ENCODE measurements around the gene PDPR. TPM values are rescaled to one million over a fixed set of nuclear protein-coding genes. Genes with fewer than 3 reads are reported as not detected.
"Not testable (repeated sequence)": the region's sequence is repeated elsewhere in the genome, so short reads cannot be mapped to it uniquely, and the experiment has no call there.

Gene PDPR
- total RNA-seq, 1 experiment from 2014 or later = 42.9 TPM

- H3K4me3 ChIP-seq (ENCODE audit: low read depth, low read length); intact Hi-C loops (cut with micrococcal nuclease; ENCODE audit: unreplicated experiment); CTCF ChIA-PET; H3K4me1 Mint-ChIP-seq (ENCODE audit: low read depth, unreplicated experiment); H3K9me3 ChIP-seq; POLR2A ChIA-PET; H3K27me3 ChIP-seq (replicated peaks; ENCODE audit: control insufficient read depth, insufficient read depth, low read length); H3K4me1 ChIP-seq; H3K36me3 Mint-ChIP-seq (ENCODE audit: insufficient read depth, unreplicated experiment); DNase-seq; H3K27me3 Mint-ChIP-seq (ENCODE audit: insufficient read depth, unreplicated experiment); H3K27ac Mint-ChIP-seq (ENCODE audit: unreplicated experiment); H3K9me3 Mint-ChIP-seq (ENCODE audit: unreplicated experiment); H3K4me3 Mint-ChIP-seq (ENCODE audit: unreplicated experiment); BruUV-seq (replicated peaks); H3K36me3 ChIP-seq (ENCODE audit: control insufficient read depth, insufficient read depth, low read length): not testable (repeated sequence)
Measured at GRCh38 chr16:70094096-70094495, 20.0 kb upstream of the PDPR start.

GRCh38 chr16:70109583-70110279 lies 4.4 kb upstream of the PDPR start:
- H3K27me3 ChIP-seq (replicated peaks; ENCODE audit: control insufficient read depth, insufficient read depth, low read length); POLR2A ChIA-PET; CTCF ChIA-PET; H3K4me1 ChIP-seq; H3K27me3 Mint-ChIP-seq (ENCODE audit: insufficient read depth, unreplicated experiment); intact Hi-C loops (cut with micrococcal nuclease; ENCODE audit: unreplicated experiment); H3K4me3 Mint-ChIP-seq (ENCODE audit: unreplicated experiment); H3K9me3 Mint-ChIP-seq (ENCODE audit: unreplicated experiment); H3K4me1 Mint-ChIP-seq (ENCODE audit: low read depth, unreplicated experiment); H3K4me3 ChIP-seq (ENCODE audit: low read depth, low read length); H3K36me3 ChIP-seq (ENCODE audit: control insufficient read depth, insufficient read depth, low read length); H3K9me3 ChIP-seq; BruUV-seq (replicated peaks); H3K36me3 Mint-ChIP-seq (ENCODE audit: insufficient read depth, unreplicated experiment): not testable (repeated sequence)
- DNase-seq = peak; percentile 69
- H3K27ac Mint-ChIP-seq (ENCODE audit: unreplicated experiment) = peak overlapping the region; percentile 86

- H3K36me3 ChIP-seq (ENCODE audit: control insufficient read depth, insufficient read depth, low read length); CTCF ChIA-PET; H3K4me3 ChIP-seq (ENCODE audit: low read depth, low read length); H3K9me3 Mint-ChIP-seq (ENCODE audit: unreplicated experiment); H3K27ac Mint-ChIP-seq (ENCODE audit: unreplicated experiment); H3K9me3 ChIP-seq; H3K36me3 Mint-ChIP-seq (ENCODE audit: insufficient read depth, unreplicated experiment); H3K27me3 Mint-ChIP-seq (ENCODE audit: insufficient read depth, unreplicated experiment); DNase-seq; intact Hi-C loops (cut with micrococcal nuclease; ENCODE audit: unreplicated experiment); POLR2A ChIA-PET; H3K27me3 ChIP-seq (replicated peaks; ENCODE audit: control insufficient read depth, insufficient read depth, low read length); H3K4me1 Mint-ChIP-seq (ENCODE audit: low read depth, unreplicated experiment); H3K4me1 ChIP-seq; BruUV-seq (replicated peaks); H3K4me3 Mint-ChIP-seq (ENCODE audit: unreplicated experiment): not testable (repeated sequence)
Measured at GRCh38 chr16:70112162-70112561, 2.0 kb upstream of the PDPR start.

GRCh38 chr16:70113599-70113981 lies 542 bp upstream of the PDPR start:
- POLR2A ChIA-PET; H3K9me3 ChIP-seq; H3K36me3 Mint-ChIP-seq (ENCODE audit: insufficient read depth, unreplicated experiment); CTCF ChIA-PET; H3K27me3 ChIP-seq (replicated peaks; ENCODE audit: control insufficient read depth, insufficient read depth, low read length); H3K4me1 Mint-ChIP-seq (ENCODE audit: low read depth, unreplicated experiment); DNase-seq; intact Hi-C loops (cut with micrococcal nuclease; ENCODE audit: unreplicated experiment); H3K36me3 ChIP-seq (ENCODE audit: control insufficient read depth, insufficient read depth, low read length); H3K27me3 Mint-ChIP-seq (ENCODE audit: insufficient read depth, unreplicated experiment); H3K4me1 ChIP-seq; H3K9me3 Mint-ChIP-seq (ENCODE audit: unreplicated experiment): not testable (repeated sequence)
- Mint-ChIP-seq H3K4me3 (ENCODE audit: unreplicated experiment) (peak overlapping the region; percentile 88), H3K27ac (ENCODE audit: unreplicated experiment) (peak overlapping the region; percentile 53)
- BruUV-seq (replicated peaks) = TSS peak; percentile 83
- H3K4me3 ChIP-seq (ENCODE audit: low read depth, low read length) = peak overlapping the region; percentile 89

- H3K36me3 ChIP-seq (ENCODE audit: control insufficient read depth, insufficient read depth, low read length); BruUV-seq (replicated peaks); CTCF ChIA-PET; H3K4me1 ChIP-seq; H3K4me1 Mint-ChIP-seq (ENCODE audit: low read depth, unreplicated experiment); intact Hi-C loops (cut with micrococcal nuclease; ENCODE audit: unreplicated experiment); DNase-seq; H3K9me3 Mint-ChIP-seq (ENCODE audit: unreplicated experiment); H3K4me3 Mint-ChIP-seq (ENCODE audit: unreplicated experiment); H3K27ac Mint-ChIP-seq (ENCODE audit: unreplicated experiment); POLR2A ChIA-PET; H3K27me3 Mint-ChIP-seq (ENCODE audit: insufficient read depth, unreplicated experiment); H3K9me3 ChIP-seq; H3K4me3 ChIP-seq (ENCODE audit: low read depth, low read length); H3K27me3 ChIP-seq (replicated peaks; ENCODE audit: control insufficient read depth, insufficient read depth, low read length): not testable (repeated sequence)
- H3K36me3 Mint-ChIP-seq (ENCODE audit: insufficient read depth, unreplicated experiment) = peaks cover 24% of the 10 kb centered on the region
Measured at GRCh38 chr16:70118354-70118753, 4.2 kb downstream of the PDPR start.

- H3K9me3 Mint-ChIP-seq (ENCODE audit: unreplicated experiment); H3K27me3 ChIP-seq (replicated peaks; ENCODE audit: control insufficient read depth, insufficient read depth, low read length); intact Hi-C loops (cut with micrococcal nuclease; ENCODE audit: unreplicated experiment); H3K4me3 ChIP-seq (ENCODE audit: low read depth, low read length); BruUV-seq (replicated peaks); CTCF ChIA-PET; H3K4me1 ChIP-seq; DNase-seq; H3K36me3 ChIP-seq (ENCODE audit: control insufficient read depth, insufficient read depth, low read length); H3K27ac Mint-ChIP-seq (ENCODE audit: unreplicated experiment); H3K9me3 ChIP-seq; H3K4me1 Mint-ChIP-seq (ENCODE audit: low read depth, unreplicated experiment); H3K27me3 Mint-ChIP-seq (ENCODE audit: insufficient read depth, unreplicated experiment); POLR2A ChIA-PET; H3K4me3 Mint-ChIP-seq (ENCODE audit: unreplicated experiment): not testable (repeated sequence)
- peaks cover 29% of the 10 kb centered on the region for H3K36me3 Mint-ChIP-seq (ENCODE audit: insufficient read depth, unreplicated experiment)
Measured at GRCh38 chr16:70118776-70119175, 4.6 kb downstream of the PDPR start.

- H3K4me1 Mint-ChIP-seq (ENCODE audit: low read depth, unreplicated experiment); BruUV-seq (replicated peaks): not testable (repeated sequence)
Measured at GRCh38 chr16:70120398-70120797, 6.3 kb downstream of the PDPR start.

More at GRCh38 chr16:70120398-70120797, 6.3 kb downstream of the PDPR start:
- H3K36me3 Mint-ChIP-seq (ENCODE audit: insufficient read depth, unreplicated experiment) = peaks cover 21% of the 10 kb centered on the region
- H3K4me3 Mint-ChIP-seq (ENCODE audit: unreplicated experiment); H3K9me3 ChIP-seq; H3K4me3 ChIP-seq (ENCODE audit: low read depth, low read length); intact Hi-C loops (cut with micrococcal nuclease; ENCODE audit: unreplicated experiment); H3K9me3 Mint-ChIP-seq (ENCODE audit: unreplicated experiment); H3K27ac Mint-ChIP-seq (ENCODE audit: unreplicated experiment); H3K4me1 ChIP-seq; POLR2A ChIA-PET; CTCF ChIA-PET; H3K36me3 ChIP-seq (ENCODE audit: control insufficient read depth, insufficient read depth, low read length); DNase-seq; H3K27me3 Mint-ChIP-seq (ENCODE audit: insufficient read depth, unreplicated experiment); H3K27me3 ChIP-seq (replicated peaks; ENCODE audit: control insufficient read depth, insufficient read depth, low read length): not testable (repeated sequence)

Measured in Caco-2 (cell line).